ENCODE results near the gene CNIH3. TPM values are rescaled to one million over a fixed set of nuclear protein-coding genes. Genes with fewer than 3 reads are reported as not detected.
"Not testable (repeated sequence)": the region's sequence is repeated elsewhere in the genome, so short reads cannot be mapped to it uniquely, and the experiment has no call there.

Gene CNIH3
- polyA plus RNA-seq, 6 donors from 2014 or later = 0.97 to 4.0 (median 1.8) TPM; not detected in 1

- H3K4me3 Mint-ChIP-seq = peak overlapping the region in 1 of 8 donors; percentile 13
- DNase-seq (no peak), ATAC-seq (ENCODE audit: low read depth in 2 of 2) (no peak)
- H3K36me3 Mint-ChIP-seq = no peaks in the 10 kb centered on the region
- H3K4me1 Mint-ChIP-seq = no peaks in the 10 kb centered on the region
- H3K27ac Mint-ChIP-seq = no peak overlapping the region
- H3K27me3 Mint-ChIP-seq = peaks cover 6 to 13% (median 10%) of the 10 kb centered on the region in 3 donors
- peaks cover 0 to 3% (median 0%) of the 10 kb centered on the region in 7 donors for H3K9me3 Mint-ChIP-seq
Observed at GRCh38 chr1:224707843-224708725, 92.0 kb downstream of the CNIH3 start.

GRCh38 chr1:224710196-224710595 lies 94.1 kb downstream of the CNIH3 start:
- no peak for DNase-seq
- Mint-ChIP-seq H3K4me3 (no peak overlapping the region), H3K27me3 (peaks cover 8 to 13% (median 10%) of the 10 kb centered on the region in 3 donors), H3K4me1 (no peaks in the 10 kb centered on the region), H3K36me3 (no peaks in the 10 kb centered on the region), H3K27ac (no peak overlapping the region), H3K9me3 (peaks cover 0 to 3% (median 0%) of the 10 kb centered on the region in 7 donors)
- no peak for ATAC-seq (ENCODE audit: low read depth in 2 of 2)

DNA sequence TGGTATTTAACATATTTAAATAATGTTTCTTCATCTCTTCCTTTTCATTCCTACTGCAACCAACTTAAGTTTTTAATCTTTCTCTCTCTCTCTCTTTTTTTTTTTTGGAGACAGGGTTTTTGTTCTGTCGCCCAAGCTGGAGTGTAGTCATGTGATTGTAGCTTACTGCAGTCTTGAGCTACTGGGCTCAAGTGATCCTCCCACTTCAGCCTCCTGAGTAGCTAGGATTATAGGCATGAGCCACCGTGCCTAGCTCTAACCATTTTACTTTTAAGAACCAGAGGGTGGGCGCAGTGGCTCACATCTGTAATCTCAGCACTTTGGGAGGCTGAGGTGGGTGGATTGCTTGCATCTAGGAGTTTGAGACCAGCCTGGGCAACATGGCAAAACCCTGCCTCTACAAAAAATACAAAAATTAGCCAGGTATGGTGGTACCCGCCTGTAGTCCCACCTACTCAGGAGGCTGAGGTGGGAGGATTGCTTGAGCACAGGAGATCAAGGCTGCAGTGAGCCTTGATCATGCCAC lies 95.2 kb downstream of the CNIH3 start:
- peaks cover 13 to 14% (median 14%) of the 10 kb centered on the region in 3 donors for H3K27me3 Mint-ChIP-seq
- H3K4me1 Mint-ChIP-seq; H3K27ac Mint-ChIP-seq; H3K4me3 Mint-ChIP-seq; H3K9me3 Mint-ChIP-seq; ATAC-seq (ENCODE audit: low read depth in 2 of 2); DNase-seq; H3K36me3 Mint-ChIP-seq: not testable (repeated sequence)

DNA sequence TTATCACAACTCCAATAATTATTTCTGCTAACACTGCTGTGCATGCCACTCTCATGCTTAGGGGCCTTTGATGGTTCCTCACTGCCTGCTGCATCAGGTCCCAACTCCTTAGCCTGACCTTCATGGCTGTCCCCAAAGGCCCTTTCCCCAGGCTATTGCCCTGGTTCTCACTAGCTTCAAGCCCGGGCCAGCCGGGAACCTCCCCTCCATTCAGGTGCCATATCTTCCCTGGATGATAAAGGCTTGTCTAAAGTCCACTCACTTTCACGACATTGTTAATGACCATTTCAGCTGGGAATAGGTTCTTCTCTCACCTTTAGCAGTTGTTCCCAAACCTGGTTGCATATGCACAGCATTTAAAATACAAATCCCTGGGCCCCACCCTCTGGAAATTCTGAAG lies 95.8 kb downstream of the CNIH3 start:
- H3K9me3 Mint-ChIP-seq = peaks cover 0 to 3% (median 0%) of the 10 kb centered on the region in 7 donors
- H3K36me3 Mint-ChIP-seq = no peaks in the 10 kb centered on the region
- DNase-seq (no peak), ATAC-seq (ENCODE audit: low read depth in 2 of 2) (no peak)
- H3K27ac Mint-ChIP-seq = peak overlapping the region in 1 of 6 donors; percentile 21
- no peak overlapping the region for H3K4me3 Mint-ChIP-seq
- peaks cover 13 to 18% (median 14%) of the 10 kb centered on the region in 3 donors for H3K27me3 Mint-ChIP-seq
- H3K4me1 Mint-ChIP-seq = no peaks in the 10 kb centered on the region

GRCh38 chr1:224713228-224713627 lies 97.1 kb downstream of the CNIH3 start:
- no peak overlapping the region for H3K27ac Mint-ChIP-seq
- ATAC-seq (ENCODE audit: low read depth in 2 of 2) (no peak), DNase-seq (no peak)
- H3K4me3 Mint-ChIP-seq = no peak overlapping the region
- H3K4me1 Mint-ChIP-seq = no peaks in the 10 kb centered on the region
- H3K36me3 Mint-ChIP-seq = no peaks in the 10 kb centered on the region
- peaks cover 8 to 18% (median 16%) of the 10 kb centered on the region in 3 donors for H3K27me3 Mint-ChIP-seq
- H3K9me3 Mint-ChIP-seq = peaks cover 0 to 5% (median 0%) of the 10 kb centered on the region in 7 donors

DNA sequence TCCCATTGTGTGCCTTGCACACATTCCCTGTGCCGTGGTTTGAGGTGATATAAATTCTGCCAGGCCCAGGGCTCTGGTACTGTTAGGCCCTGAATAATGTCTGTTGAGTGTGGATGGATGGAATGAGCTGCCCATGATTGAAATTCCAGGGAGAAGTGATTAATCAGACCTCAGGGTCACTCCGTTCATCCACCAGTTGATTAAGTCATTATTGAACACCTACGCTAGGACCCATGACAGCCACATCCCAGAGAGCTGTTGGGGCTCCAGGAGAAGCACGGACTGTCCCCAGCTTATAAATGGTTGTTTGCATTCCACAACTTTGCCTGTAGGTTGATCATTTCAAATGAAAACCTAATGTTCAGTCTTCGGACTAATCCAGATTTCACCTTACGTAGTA lies 98.4 kb downstream of the CNIH3 start:
- DNase-seq (no peak), ATAC-seq (ENCODE audit: low read depth in 2 of 2) (no peak)
- Mint-ChIP-seq H3K27ac (no peak overlapping the region), H3K4me1 (no peaks in the 10 kb centered on the region), H3K9me3 (peaks cover 0 to 5% (median 0%) of the 10 kb centered on the region in 7 donors), H3K27me3 (peaks cover 0 to 18% (median 18%) of the 10 kb centered on the region in 3 donors), H3K4me3 (no peak overlapping the region), H3K36me3 (no peaks in the 10 kb centered on the region)

DNA sequence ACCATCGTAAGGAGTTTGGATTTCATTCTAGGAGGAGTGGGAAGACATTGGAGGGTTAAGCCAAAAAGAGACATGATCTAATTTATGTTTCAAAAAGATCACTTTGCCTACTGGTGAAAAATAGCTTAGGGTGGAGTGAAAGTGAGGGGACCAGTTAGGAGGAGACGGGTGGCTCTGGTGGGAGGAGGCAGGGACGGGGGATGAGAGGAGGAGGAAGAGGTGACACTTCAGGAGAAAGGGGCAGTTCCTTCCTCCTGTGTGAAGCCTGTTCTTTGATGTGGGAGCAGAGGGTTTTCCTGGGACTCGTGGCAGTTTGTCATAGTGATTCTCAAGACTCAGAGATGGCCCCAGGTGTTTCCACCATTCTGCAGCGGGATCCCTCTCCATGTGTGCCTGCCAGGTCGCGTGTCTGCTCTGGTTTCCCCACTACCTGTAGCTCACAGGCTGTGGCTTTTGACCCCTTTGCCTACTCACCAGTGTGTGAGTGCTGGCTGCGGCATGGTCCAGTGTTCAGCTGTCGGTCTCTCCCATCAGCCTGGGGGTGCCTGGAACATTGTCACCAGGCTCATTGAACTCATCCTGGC lies 102.4 kb downstream of the CNIH3 start:
- Mint-ChIP-seq H3K27me3 (peaks cover 10 to 29% (median 22%) of the 10 kb centered on the region in 3 donors), H3K36me3 (no peaks in the 10 kb centered on the region), H3K4me1 (no peaks in the 10 kb centered on the region), H3K4me3 (no peak overlapping the region), H3K27ac (no peak overlapping the region), H3K9me3 (peaks cover 0 to 5% (median 0%) of the 10 kb centered on the region in 7 donors)
- no peak for ATAC-seq (ENCODE audit: low read depth in 2 of 2)
- DNase-seq = no peak

DNA sequence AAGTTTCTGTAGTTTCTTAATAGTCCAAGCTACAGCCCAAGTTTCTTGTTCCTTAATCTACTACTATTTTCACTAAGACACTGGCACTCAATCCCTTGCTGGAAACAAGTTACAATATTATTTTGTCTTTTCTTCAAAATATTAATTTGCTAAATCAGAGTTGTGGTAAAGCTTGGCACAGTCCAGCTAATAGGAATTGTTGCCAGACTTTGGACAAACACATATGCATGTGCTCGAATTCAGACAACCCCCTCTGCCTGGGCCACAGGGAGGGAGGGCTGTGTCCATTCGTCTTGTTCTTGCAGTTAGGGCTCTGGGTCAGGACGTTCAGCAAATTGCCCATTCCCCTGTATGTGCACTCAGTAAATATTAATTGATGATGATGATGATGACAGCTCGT lies 103.6 kb downstream of the CNIH3 start:
- H3K4me1 Mint-ChIP-seq = no peaks in the 10 kb centered on the region
- no peak for DNase-seq
- peaks cover 0 to 5% (median 0%) of the 10 kb centered on the region in 7 donors for H3K9me3 Mint-ChIP-seq
- ATAC-seq (ENCODE audit: low read depth in 2 of 2) = no peak
- H3K27ac Mint-ChIP-seq = no peak overlapping the region
- H3K36me3 Mint-ChIP-seq = no peaks in the 10 kb centered on the region
- H3K4me3 Mint-ChIP-seq = no peak overlapping the region
- peaks cover 10 to 29% (median 22%) of the 10 kb centered on the region in 3 donors for H3K27me3 Mint-ChIP-seq

GRCh38 chr1:224720216-224720615 lies 104.1 kb downstream of the CNIH3 start:
- Mint-ChIP-seq H3K9me3 (peaks cover 0 to 5% (median 0%) of the 10 kb centered on the region in 7 donors), H3K4me3 (no peak overlapping the region), H3K27me3 (peaks cover 10 to 29% (median 19%) of the 10 kb centered on the region in 3 donors), H3K27ac (no peak overlapping the region), H3K4me1 (no peaks in the 10 kb centered on the region), H3K36me3 (no peaks in the 10 kb centered on the region)
- no peak for ATAC-seq (ENCODE audit: low read depth in 2 of 2)
- DNase-seq = no peak

DNA sequence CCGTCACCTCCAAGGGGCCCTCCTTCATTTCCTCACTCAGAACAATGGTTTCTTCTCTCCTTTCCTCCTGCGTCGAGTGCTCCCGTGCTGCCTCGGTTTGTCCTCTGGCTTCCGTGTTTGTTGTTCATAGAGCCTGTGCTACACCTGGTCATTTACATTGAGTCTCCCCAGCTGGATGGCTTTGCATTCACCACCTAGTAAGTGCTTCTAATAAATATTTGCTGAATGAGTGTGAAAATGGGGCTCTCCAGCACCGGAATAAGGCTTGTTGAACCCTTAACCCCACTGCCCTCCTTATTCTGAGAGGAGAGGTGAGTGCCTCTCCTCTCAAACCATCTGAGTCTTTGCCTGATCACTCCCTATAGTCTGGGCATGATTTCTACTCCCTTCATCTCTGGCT lies 104.9 kb downstream of the CNIH3 start:
- Mint-ChIP-seq H3K9me3 (peaks cover 0 to 5% (median 0%) of the 10 kb centered on the region in 7 donors), H3K27me3 (peaks cover 10 to 28% (median 14%) of the 10 kb centered on the region in 3 donors), H3K36me3 (no peaks in the 10 kb centered on the region), H3K27ac (no peak overlapping the region), H3K4me3 (no peak overlapping the region), H3K4me1 (no peaks in the 10 kb centered on the region)
- DNase-seq (no peak), ATAC-seq (ENCODE audit: low read depth in 2 of 2) (no peak)

DNA sequence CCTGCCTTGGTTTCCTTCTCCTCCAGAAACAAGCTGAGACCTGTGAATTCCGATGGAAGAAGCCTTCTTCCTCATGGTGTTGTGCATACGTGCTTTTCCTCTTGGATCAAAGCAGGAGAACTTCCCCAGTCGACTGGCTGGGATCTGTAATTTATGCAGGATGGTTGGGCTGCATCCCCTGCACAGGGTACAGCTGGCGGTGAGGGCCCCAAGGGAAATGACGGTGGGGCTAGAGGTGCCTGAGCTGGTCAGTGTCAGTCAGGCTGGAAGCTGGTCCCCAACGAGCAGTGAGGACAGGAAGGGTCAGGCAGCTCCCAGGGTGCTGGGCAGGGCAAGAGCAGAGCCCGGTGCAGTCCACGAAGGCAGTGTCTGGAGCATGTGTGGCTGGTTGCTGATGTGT lies 106.7 kb downstream of the CNIH3 start:
- Mint-ChIP-seq H3K27me3 (peaks cover 10 to 20% (median 13%) of the 10 kb centered on the region in 3 donors), H3K4me3 (no peak overlapping the region), H3K36me3 (no peaks in the 10 kb centered on the region), H3K27ac (no peak overlapping the region), H3K4me1 (no peaks in the 10 kb centered on the region), H3K9me3 (peaks cover 0 to 1% (median 0%) of the 10 kb centered on the region in 7 donors)
- DNase-seq = no peak
- ATAC-seq (ENCODE audit: low read depth in 2 of 2) = no peak

DNA sequence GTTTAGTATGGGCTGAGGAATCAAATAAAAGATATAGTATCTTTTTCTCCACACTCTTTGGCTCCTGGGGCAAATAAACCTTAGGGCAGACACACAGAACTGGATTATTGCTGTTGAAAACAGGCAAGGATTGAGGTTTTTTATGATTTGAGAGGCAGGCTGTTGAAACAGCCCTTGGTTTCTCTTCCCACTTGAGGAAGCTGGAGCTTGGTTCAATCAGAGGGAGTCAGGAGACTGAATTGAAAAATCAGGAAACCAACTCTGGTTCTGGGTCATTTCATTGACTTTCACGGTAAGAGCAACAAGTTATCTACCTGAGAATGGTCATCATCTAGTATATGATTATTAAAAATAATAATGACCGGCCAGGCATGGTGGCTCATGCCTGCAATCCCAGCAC lies 108.4 kb downstream of the CNIH3 start:
- peaks cover 4 to 12% (median 10%) of the 10 kb centered on the region in 3 donors for H3K27me3 Mint-ChIP-seq
- H3K9me3 Mint-ChIP-seq = no peaks in the 10 kb centered on the region
- no peaks in the 10 kb centered on the region for H3K4me1 Mint-ChIP-seq
- DNase-seq = no peak
- ATAC-seq (ENCODE audit: low read depth in 2 of 2) = no peak
- no peaks in the 10 kb centered on the region for H3K36me3 Mint-ChIP-seq
- no peak overlapping the region for H3K4me3 Mint-ChIP-seq
- H3K27ac Mint-ChIP-seq = no peak overlapping the region

DNA sequence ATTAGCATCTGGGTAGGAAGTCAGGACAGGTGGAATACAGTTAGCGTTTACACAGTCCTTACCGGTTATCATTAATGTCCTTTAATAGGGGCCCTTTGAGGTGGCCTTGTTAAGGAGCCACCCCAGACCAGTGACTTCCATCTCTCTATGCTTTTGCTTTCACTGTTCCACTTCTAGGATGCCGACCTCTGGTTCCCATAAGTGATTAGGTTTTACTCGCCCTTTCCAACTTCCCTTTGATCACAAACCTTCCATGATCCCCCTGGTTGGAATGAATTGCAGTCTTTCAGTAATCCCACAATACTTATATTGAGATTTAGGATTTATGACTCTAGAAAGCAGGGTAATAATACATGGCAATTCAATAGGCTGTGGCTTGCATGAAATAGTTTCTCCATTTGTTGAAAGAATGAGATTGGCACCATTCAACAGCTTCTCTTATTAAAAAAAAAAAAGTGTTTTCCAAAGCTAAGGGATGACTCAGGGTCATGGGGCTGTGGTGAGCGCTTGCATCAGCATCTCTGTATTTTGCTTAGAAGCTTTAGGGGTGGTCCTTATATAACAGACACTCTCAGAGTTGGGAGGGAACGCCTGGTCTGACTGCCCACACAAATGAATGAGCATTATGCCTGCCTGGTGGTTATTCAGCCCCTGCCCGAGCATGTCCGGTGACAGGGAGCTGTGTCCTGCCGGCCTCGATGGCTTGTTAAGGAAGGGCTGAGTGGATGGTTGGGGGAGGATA lies 110.5 kb downstream of the CNIH3 start:
- DNase-seq (no peak), ATAC-seq (ENCODE audit: low read depth in 2 of 2) (no peak)
- no peaks in the 10 kb centered on the region for H3K36me3 Mint-ChIP-seq

More for the DNA sequence above, 110.5 kb downstream of the CNIH3 start:
- H3K9me3 Mint-ChIP-seq = no peaks in the 10 kb centered on the region
- no peak overlapping the region for H3K27ac Mint-ChIP-seq
- no peak overlapping the region for H3K4me3 Mint-ChIP-seq
- H3K4me1 Mint-ChIP-seq = no peaks in the 10 kb centered on the region
- H3K27me3 Mint-ChIP-seq = peaks cover 0 to under 1% (median 0%) of the 10 kb centered on the region in 3 donors

Data from naive B cell (primary cell).